ENCODE results near the gene FOXP1. TPM values are rescaled to one million over a fixed set of nuclear protein-coding genes. Genes with fewer than 3 reads are reported as not detected.

Gene FOXP1
- total RNA-seq, 1 experiment from 2014 or later: 2.9 TPM

DNA sequence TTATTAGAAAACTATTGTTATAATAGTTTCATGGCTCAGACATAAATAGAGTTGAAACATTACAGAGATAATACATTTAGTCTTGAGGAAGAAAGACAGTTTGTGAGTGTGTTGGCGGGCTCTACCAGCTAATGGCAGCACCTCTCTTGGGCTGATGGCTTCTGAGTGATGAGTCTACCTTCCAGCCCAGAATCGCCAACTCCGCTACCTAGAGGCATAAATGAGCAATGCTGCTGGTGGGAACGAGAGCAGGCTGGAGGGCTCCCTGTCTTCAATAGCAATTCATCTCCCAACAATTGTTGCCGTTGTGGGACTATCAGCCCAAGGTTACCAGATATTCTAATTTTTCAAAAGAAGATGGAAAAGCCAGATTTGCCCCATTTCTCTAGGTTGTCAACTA lies 388.7 kb downstream of the FOXP1 start:
- POLR2A ChIA-PET: no interaction called here
- in situ Hi-C loops (cut with HindIII; ENCODE audit: low pct_unique_long_range_greater_than_20kb, low sequenced_read_pairs) (no loop called here), intact Hi-C loops (cut with micrococcal nuclease; ENCODE audit: unreplicated experiment) (no loop called here)
- DNase-seq (ENCODE audit: low read depth, low spot score) (no peak), ATAC-seq (no peak)
- H3K4me3 ChIP-seq (ENCODE audit: low read depth in 2 of 2, low read length in 2 of 2): no peak overlapping the region
- H3K36me3 ChIP-seq (ENCODE audit: control insufficient read depth, insufficient read depth, low read length): no peaks in the 10 kb centered on the region
- no TSS peak for BruUV-seq (replicated peaks)
- H3K27ac ChIP-seq (ENCODE audit: low read length): no peak overlapping the region
- no peak for TF ChIP-seq TCF7L2 (IDR thresholded peaks at IDR 0.05; ENCODE audit: low read depth, low read length)
- TF ChIP-seq, protein P1, sequence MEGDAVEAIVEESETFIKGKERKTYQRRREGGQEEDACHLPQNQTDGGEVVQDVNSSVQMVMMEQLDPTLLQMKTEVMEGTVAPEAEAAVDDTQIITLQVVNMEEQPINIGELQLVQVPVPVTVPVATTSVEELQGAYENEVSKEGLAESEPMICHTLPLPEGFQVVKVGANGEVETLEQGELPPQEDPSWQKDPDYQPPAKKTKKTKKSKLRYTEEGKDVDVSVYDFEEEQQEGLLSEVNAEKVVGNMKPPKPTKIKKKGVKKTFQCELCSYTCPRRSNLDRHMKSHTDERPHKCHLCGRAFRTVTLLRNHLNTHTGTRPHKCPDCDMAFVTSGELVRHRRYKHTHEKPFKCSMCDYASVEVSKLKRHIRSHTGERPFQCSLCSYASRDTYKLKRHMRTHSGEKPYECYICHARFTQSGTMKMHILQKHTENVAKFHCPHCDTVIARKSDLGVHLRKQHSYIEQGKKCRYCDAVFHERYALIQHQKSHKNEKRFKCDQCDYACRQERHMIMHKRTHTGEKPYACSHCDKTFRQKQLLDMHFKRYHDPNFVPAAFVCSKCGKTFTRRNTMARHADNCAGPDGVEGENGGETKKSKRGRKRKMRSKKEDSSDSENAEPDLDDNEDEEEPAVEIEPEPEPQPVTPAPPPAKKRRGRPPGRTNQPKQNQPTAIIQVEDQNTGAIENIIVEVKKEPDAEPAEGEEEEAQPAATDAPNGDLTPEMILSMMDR (IDR thresholded peaks at IDR 0.05): no peak
- no peak for TF ChIP-seq SIN3A (IDR thresholded peaks at IDR 0.05; ENCODE audit: borderline replicate concordance, insufficient read depth, low read depth, low read length)
- no peak for TF ChIP-seq POLR2AphosphoS5 (IDR thresholded peaks at IDR 0.05; ENCODE audit: low read depth, low read length)
- TF ChIP-seq REST (IDR thresholded peaks at IDR 0.05; ENCODE audit: insufficient read depth in 1 of 2, low read depth in 2 of 2, low read length in 1 of 2): no peak
- no peaks in the 10 kb centered on the region for H3K9me3 ChIP-seq (ENCODE audit: control insufficient read depth, insufficient read depth, low read depth, low read length)
- no peaks in the 10 kb centered on the region for H3K27me3 ChIP-seq (ENCODE audit: control insufficient read depth, insufficient read depth, low read length)
- CTCF ChIA-PET: no interaction called here
- no peaks in the 10 kb centered on the region for H3K4me1 ChIP-seq (ENCODE audit: control insufficient read depth, insufficient read depth, low read length)

GRCh38 chr3:71191031-71191482 lies 392.5 kb downstream of the FOXP1 start:
- DNase-seq (ENCODE audit: low read depth, low spot score): no peak
- ATAC-seq: no peak
- BruUV-seq (replicated peaks): no TSS peak
- Histone ChIP-seq H3K27ac (ENCODE audit: low read length) (no peak overlapping the region), H3K27me3 (ENCODE audit: control insufficient read depth, insufficient read depth, low read length) (no peaks in the 10 kb centered on the region), H3K4me3 (ENCODE audit: low read depth in 2 of 2, low read length in 2 of 2) (no peak overlapping the region), H3K9me3 (ENCODE audit: control insufficient read depth, insufficient read depth, low read depth, low read length) (no peaks in the 10 kb centered on the region), H3K4me1 (ENCODE audit: control insufficient read depth, insufficient read depth, low read length) (no peaks in the 10 kb centered on the region), H3K36me3 (ENCODE audit: control insufficient read depth, insufficient read depth, low read length) (no peaks in the 10 kb centered on the region)
- intact Hi-C loops (cut with micrococcal nuclease; ENCODE audit: unreplicated experiment) (no loop called here), in situ Hi-C loops (cut with HindIII; ENCODE audit: low pct_unique_long_range_greater_than_20kb, low sequenced_read_pairs) (no loop called here)
- ChIA-PET POLR2A (no interaction called here), CTCF (no interaction called here)
- TF ChIP-seq TCF7L2 (IDR thresholded peaks at IDR 0.05; ENCODE audit: low read depth, low read length) (no peak), REST (IDR thresholded peaks at IDR 0.05; ENCODE audit: insufficient read depth in 1 of 2, low read depth in 2 of 2, low read length in 1 of 2) (no peak), POLR2AphosphoS5 (IDR thresholded peaks at IDR 0.05; ENCODE audit: low read depth, low read length) (no peak), SIN3A (IDR thresholded peaks at IDR 0.05; ENCODE audit: borderline replicate concordance, insufficient read depth, low read depth, low read length) (no peak)
- TF ChIP-seq, protein P1 (IDR thresholded peaks at IDR 0.05): no peak

All from Panc1 (cell line).